A673 (cell line): ENCODE measurements around the gene MAP3K10. TPM values are rescaled to one million over a fixed set of nuclear protein-coding genes. Genes with fewer than 3 reads are reported as not detected.

ENCODE experiments used
- BruUV-seq: library from RNA; stranded (reverse); fragments of 400-500 nt; replicated peaks from 2 replicates; lab custom pipeline; 2021; lab: Mats Ljungman, UMichigan
- CTCF ChIA-PET: fragments of 300-600 bp; sonication (Branson Sonifier 250); formaldehyde crosslinking; loops from one replicate; lab custom pipeline; 2022; ENCODE audit warnings: antibody characterized with exemption; lab: Charles Lee
- POLR2A ChIA-PET: fragments of 300-600 bp; sonication (Branson Sonifier 250); formaldehyde crosslinking; loops from one replicate; lab custom pipeline; 2022; ENCODE audit warnings: antibody characterized with exemption; ENCODE audit not compliant: low non-redundant PET; lab: Charles Lee
- DNase-seq: peaks from one replicate; pipeline ENCODE4 v3.0.0-alpha.2; 2015; ENCODE audit warnings: low spot score
- H3K27ac ChIP-seq: fragments of 200-600 bp; sonication (generic); 2 replicates; pipeline ENCODE4 v1.5.1; 2016; ENCODE audit warnings: mixed run types, low read depth, mild to moderate bottlenecking, mixed read lengths, antibody characterized with exemption, low read length; ENCODE audit not compliant: poor library complexity, severe bottlenecking
- H3K27me3 ChIP-seq: fragments of 200-600 bp; sonication (generic); replicated peaks from 2 replicates; pipeline ENCODE4 v1.6.1; 2017; ENCODE audit warnings: mixed run types, low read depth, mild to moderate bottlenecking, mixed read lengths, antibody characterized with exemption, low read length; ENCODE audit not compliant: insufficient read depth, poor library complexity
- H3K36me3 ChIP-seq: fragments of 200-600 bp; sonication (generic); 2 replicates; pipeline ENCODE4 v1.6.1; 2016; ENCODE audit warnings: mixed run types, mild to moderate bottlenecking, mixed read lengths, antibody characterized with exemption, low read length; ENCODE audit not compliant: insufficient read depth, poor library complexity, severe bottlenecking
- H3K4me1 ChIP-seq: fragments of 200-600 bp; sonication (generic); 2 replicates; pipeline ENCODE4 v1.6.1; 2017; ENCODE audit warnings: mixed run types, mild to moderate bottlenecking, mixed read lengths, antibody characterized with exemption, low read length; ENCODE audit not compliant: insufficient read depth, poor library complexity, severe bottlenecking
- H3K4me3 ChIP-seq: fragments of 200-600 bp; sonication (generic); 2 replicates; pipeline ENCODE4 v1.5.1; 2016; ENCODE audit warnings: low read depth, mixed run types, mild to moderate bottlenecking, mixed read lengths, low read length; ENCODE audit not compliant: poor library complexity, severe bottlenecking
- H3K9me3 ChIP-seq: fragments of 200-600 bp; sonication (generic); 2 replicates; pipeline ENCODE4 v1.6.1; 2016; ENCODE audit warnings: mixed run types, low read depth, mild to moderate bottlenecking, mixed read lengths, antibody characterized with exemption, low read length; ENCODE audit not compliant: poor library complexity, severe bottlenecking
- CTCF ChIP-seq: fragments of 300-800, 200-600 bp; sonication (generic); conservative IDR thresholded peaks from 2 replicates; pipeline ENCODE4 v1.5.1; 2017; ENCODE audit warnings: low read depth, mild to moderate bottlenecking, antibody characterized with exemption, low read length, moderate library complexity, mixed read lengths
- EZH2 ChIP-seq: fragments of 200-600 bp; sonication (generic); IDR thresholded peaks from 2 replicates; pipeline ENCODE4 v1.6.1; 2017; ENCODE audit warnings: borderline replicate concordance, low read depth, mild to moderate bottlenecking, mixed read lengths, antibody characterized with exemption, low read length; ENCODE audit not compliant: poor library complexity, severe bottlenecking
- intact Hi-C: fragments of 100-400 bp; cut with micrococcal nuclease; formaldehyde crosslinking; loops from one replicate; pipeline ENCODE4 v1.10.0; 2022; ENCODE audit not compliant: unreplicated experiment
- total RNA-seq: library from RNA; stranded (reverse); gene quantifications from 2 replicates; pipeline ENCODE4 v1.2.3, GENCODE V29; 2021

Gene MAP3K10
- total RNA-seq, 1 experiment from 2014 or later, result 17.8 TPM

- ChIA-PET CTCF (no interaction called here), POLR2A (interaction anchor here (0.7 kb wide), 1 partner anchor 519 kb away, joined by 12 read pairs; no protein-coding TSS in a partner anchor)
- no peak for DNase-seq
- no peak for TF ChIP-seq EZH2
- TF ChIP-seq CTCF, result no peak
- no peaks in the 10 kb centered on the region for H3K36me3 ChIP-seq
- no peak overlapping the region for H3K4me3 ChIP-seq
- intact Hi-C loops, result no loop called here
- no peaks in the 10 kb centered on the region for H3K9me3 ChIP-seq
- no peaks in the 10 kb centered on the region for H3K27me3 ChIP-seq
- no peak overlapping the region for H3K27ac ChIP-seq
- no TSS peak for BruUV-seq
- no peaks in the 10 kb centered on the region for H3K4me1 ChIP-seq
Observed at GRCh38 chr19:40200341-40201099, 9.3 kb downstream of the MAP3K10 start.

GRCh38 chr19:40204381-40204780 is 13.2 kb downstream of the MAP3K10 start:
- Histone ChIP-seq H3K4me3 (no peak overlapping the region), H3K27ac (no peak overlapping the region), H3K36me3 (no peaks in the 10 kb centered on the region), H3K9me3 (no peaks in the 10 kb centered on the region), H3K27me3 (no peaks in the 10 kb centered on the region), H3K4me1 (no peaks in the 10 kb centered on the region)
- ChIA-PET CTCF (no interaction called here), POLR2A (no interaction called here)
- BruUV-seq, result no TSS peak
- TF ChIP-seq EZH2, result no peak
- TF ChIP-seq CTCF, result no peak
- intact Hi-C loops, result no loop called here
- no peak for DNase-seq

GRCh38 chr19:40205760-40206159 is 14.5 kb downstream of the MAP3K10 start:
- Histone ChIP-seq H3K27ac (no peak overlapping the region), H3K36me3 (no peaks in the 10 kb centered on the region), H3K9me3 (no peaks in the 10 kb centered on the region), H3K4me3 (no peak overlapping the region), H3K4me1 (no peaks in the 10 kb centered on the region), H3K27me3 (no peaks in the 10 kb centered on the region)
- no TSS peak for BruUV-seq
- intact Hi-C loops, result no loop called here
- POLR2A ChIA-PET, result no interaction called here
- DNase-seq, result no peak
- CTCF ChIA-PET, result no interaction called here
- TF ChIP-seq CTCF (no peak), EZH2 (no peak)
